AG04450 (cell line): ENCODE data around the gene FTSJ1. TPM values are rescaled to one million over a fixed set of nuclear protein-coding genes. Genes with fewer than 3 reads are reported as not detected.

Source experiments
- CTCF ChIA-PET: fragments of 300-600, 350-600 bp; formaldehyde crosslinking; extraction: SDS; loops from one replicate; lab custom pipeline; 2022; ENCODE audit warnings: antibody characterized with exemption, inconsistent platforms; lab: Charles Lee
- POLR2A ChIA-PET: fragments of 350-600 bp; formaldehyde crosslinking; extraction: SDS; loops from one replicate; lab custom pipeline; 2021; ENCODE audit warnings: antibody characterized with exemption, inconsistent platforms; lab: Yijun Ruan, JAX
- DNase-seq: peaks from one replicate; pipeline ENCODE4 v3.0.0-alpha.2; 2011; ENCODE audit warnings: low read depth, low spot score
- H3K27ac ChIP-seq: one replicate; pipeline ENCODE4 v1.5.1; 2012; ENCODE audit warnings: low read depth, low read length, control low read depth
- H3K27me3 ChIP-seq: one replicate; pipeline ENCODE4 v1.6.0; 2012; ENCODE audit warnings: low read length; ENCODE audit not compliant: control insufficient read depth, insufficient read depth
- H3K4me3 ChIP-seq: 2 replicates; pipeline ENCODE4 v1.5.1; 2011; ENCODE audit warnings: mild to moderate bottlenecking, low read depth, low read length, control low read depth
- H3K9me3 ChIP-seq: 2 replicates; pipeline ENCODE4 v1.5.1; 2012; ENCODE audit warnings: low read length; ENCODE audit not compliant: control insufficient read depth, insufficient read depth
- CTCF ChIP-seq: IDR thresholded peaks from 2 replicates; pipeline ENCODE4 v1.5.1; 2011; ENCODE audit warnings: low read depth, low read length, control low read depth, inconsistent platforms
- polyA plus RNA-seq: library from polyadenylated mRNA; depleted of rRNA; stranded (reverse); fragments of >200 nt; gene quantifications from 2 replicates; pipeline ENCODE4 v1.2.3, GENCODE V29; 2011

Gene FTSJ1
- polyA plus RNA-seq, 1 experiment = 19.7 TPM

- POLR2A ChIA-PET = no interaction called here
- CTCF ChIA-PET = no interaction called here
- no peak for TF ChIP-seq CTCF
- Histone ChIP-seq H3K9me3 (no peaks in the 10 kb centered on the region), H3K27me3 (no peaks in the 10 kb centered on the region), H3K27ac (no peak overlapping the region), H3K4me3 (no peak overlapping the region)
- DNase-seq = no peak
These were observed 29.5 kb downstream of the FTSJ1 start for GRCh38 chrX:48505481-48505880.

- DNase-seq = no peak
- no peak for TF ChIP-seq CTCF
- H3K27ac ChIP-seq = no peak overlapping the region
- ChIA-PET CTCF (no interaction called here), POLR2A (no interaction called here)
- H3K4me3 ChIP-seq = no peak overlapping the region
- H3K27me3 ChIP-seq = no peaks in the 10 kb centered on the region
- H3K9me3 ChIP-seq = no peaks in the 10 kb centered on the region
These were observed 31.2 kb downstream of the FTSJ1 start for GRCh38 chrX:48507246-48507645.

GRCh38 chrX:48508400-48509244 is 32.6 kb downstream of the FTSJ1 start, which contains the start of gene PORCN:
Gene PORCN (plus strand): TSS chrX:48508992. CDS start chrX:48509821, 829 bp downstream.
- H3K4me3 ChIP-seq = peak within 1 kb of the TSS; percentile 76
- CTCF ChIA-PET = interaction anchor here (0.9 kb wide), 1 partner anchor 14 kb away, joined by 5 read pairs; no protein-coding TSS in a partner anchor
- no peak for DNase-seq
- POLR2A ChIA-PET = no interaction called here
- no peaks in the 10 kb centered on the region for H3K9me3 ChIP-seq
- no peaks in the 10 kb centered on the region for H3K27me3 ChIP-seq
- no peak for TF ChIP-seq CTCF
- no peak within 1 kb of the TSS for H3K27ac ChIP-seq

- H3K9me3 ChIP-seq = no peaks in the 10 kb centered on the region
- POLR2A ChIA-PET = no interaction called here
- no peak for TF ChIP-seq CTCF
- H3K27me3 ChIP-seq = no peaks in the 10 kb centered on the region
- H3K4me3 ChIP-seq = peak overlapping the region; percentile 76
- CTCF ChIA-PET = no interaction called here
- no peak for DNase-seq
- no peak overlapping the region for H3K27ac ChIP-seq
These were observed 33.2 kb downstream of the FTSJ1 start for GRCh38 chrX:48509245-48509590.

GRCh38 chrX:48509619-48510018 is 33.6 kb downstream of the FTSJ1 start:
- TF ChIP-seq CTCF = no peak
- CTCF ChIA-PET = no interaction called here
- no peak for DNase-seq
- H3K27ac ChIP-seq = no peak overlapping the region
- no peaks in the 10 kb centered on the region for H3K9me3 ChIP-seq
- H3K4me3 ChIP-seq = peak overlapping the region; percentile 76
- POLR2A ChIA-PET = no interaction called here
- H3K27me3 ChIP-seq = no peaks in the 10 kb centered on the region
